Suprapubic skin (tissue), 3 donors: ENCODE results near the gene PRR13.

ENCODE experiments used
- CTCF ChIP-seq, 2 donors: fragments of 200-600 bp in 1 of 2; fragments of 450-650 bp in 1 of 2; sonication (generic) in 1 of 2; IDR thresholded peaks; one replicate each; pipeline ENCODE4 v1.5.1; 2016 to 2019; ENCODE audit warnings: antibody characterized with exemption in 2 of 2, mild to moderate bottlenecking in 1 of 2, moderate library complexity in 1 of 2
- POLR2A ChIP-seq, 2 donors: fragments of 450-650 bp; IDR thresholded peaks; one replicate each; pipeline ENCODE4 v1.6.1; 2017; ENCODE audit warnings: antibody characterized with exemption in 2 of 2, mild to moderate bottlenecking in 2 of 2, moderate library complexity in 2 of 2

- no peak for TF ChIP-seq CTCF (IDR thresholded peaks at IDR 0.05)
- TF ChIP-seq POLR2A (IDR thresholded peaks at IDR 0.05), result no peak
Measured at GRCh38 chr12:53450936-53451335, 9.4 kb downstream of the PRR13 start.
